Measurements from ENCODE around the gene MAU2. TPM values are rescaled to one million over a fixed set of nuclear protein-coding genes. Genes with fewer than 3 reads are reported as not detected.

Gene MAU2
- polyA plus RNA-seq, 1 experiment = 14.7 TPM

- Histone ChIP-seq H3K27ac (ENCODE audit: low read depth, low read length) (no peak overlapping the region), H3K27me3 (ENCODE audit: control insufficient read depth, insufficient read depth, low read length) (no peaks in the 10 kb centered on the region), H3K4me3 (ENCODE audit: low read depth, low read length) (peak overlapping the region; percentile 100), H3K9me3 (ENCODE audit: control insufficient read depth, insufficient read depth, low read length) (peaks cover 4% of the 10 kb centered on the region; the same call in 1 of the 2 replicates)
- DNase-seq (ENCODE audit: low read depth, low spot score) = no peak
- TF ChIP-seq CTCF (IDR thresholded peaks at IDR 0.05; ENCODE audit: low read depth, low read length) = no peak
- POLR2A ChIA-PET = interaction anchor here (0.6 kb wide), 1 partner anchor 176 kb away, joined by 3 read pairs; no protein-coding TSS in a partner anchor
- CTCF ChIA-PET = no interaction called here
Measured at GRCh38 chr19:19319732-19320360, 783 bp upstream of the MAU2 start.

DNA sequence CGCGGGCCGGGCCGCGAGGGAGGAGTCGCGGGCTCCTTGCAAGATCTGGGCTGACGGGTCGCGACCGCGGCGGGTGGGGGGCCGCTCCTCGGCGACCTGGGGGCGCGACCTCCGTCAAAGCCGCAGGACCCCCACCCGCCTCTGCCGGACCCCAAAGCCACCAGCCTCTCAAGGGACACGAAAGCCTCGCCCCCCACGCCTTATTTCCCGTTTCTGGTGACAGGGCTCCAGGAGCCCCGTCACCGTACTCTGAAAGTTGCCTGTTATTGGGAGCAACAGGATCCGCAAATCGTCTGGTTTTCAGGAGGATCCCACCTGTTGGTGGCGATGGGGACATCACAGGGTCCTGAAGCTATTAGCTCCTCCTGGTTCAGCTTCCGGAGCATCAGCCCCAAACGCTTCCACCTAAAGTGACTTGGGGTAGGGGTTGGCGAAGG is 530 bp downstream of the MAU2 start:
- no peak for TF ChIP-seq CTCF (IDR thresholded peaks at IDR 0.05; ENCODE audit: low read depth, low read length)
- Histone ChIP-seq H3K27me3 (ENCODE audit: control insufficient read depth, insufficient read depth, low read length) (no peaks in the 10 kb centered on the region), H3K27ac (ENCODE audit: low read depth, low read length) (peak overlapping the region; percentile 57), H3K9me3 (ENCODE audit: control insufficient read depth, insufficient read depth, low read length) (peaks cover 4% of the 10 kb centered on the region; the same call in 1 of the 2 replicates), H3K4me3 (ENCODE audit: low read depth, low read length) (peak overlapping the region; percentile 100)
- ChIA-PET CTCF (interaction anchor here (0.7 to 1.1 kb wide), 4 partner anchors 12 to 170 kb away, joined by 3 to 9 read pairs (median 4); no protein-coding TSS in a partner anchor), POLR2A (no interaction called here)
- DNase-seq (ENCODE audit: low read depth, low spot score) = no peak

GRCh38 chr19:19324059-19324770 is 3.6 kb downstream of the MAU2 start:
- Histone ChIP-seq H3K27me3 (ENCODE audit: control insufficient read depth, insufficient read depth, low read length) (no peaks in the 10 kb centered on the region), H3K9me3 (ENCODE audit: control insufficient read depth, insufficient read depth, low read length) (peaks cover 4% of the 10 kb centered on the region; the same call in 1 of the 2 replicates), H3K4me3 (ENCODE audit: low read depth, low read length) (no peak overlapping the region), H3K27ac (ENCODE audit: low read depth, low read length) (no peak overlapping the region)
- no peak for DNase-seq (ENCODE audit: low read depth, low spot score)
- CTCF ChIA-PET = interaction anchor here (3.2 kb wide), 1 partner anchor 19 kb away, joined by 23 read pairs; no protein-coding TSS in a partner anchor
- POLR2A ChIA-PET = interaction anchor here (0.6 kb wide), 1 partner anchor 33 kb away, joined by 3 read pairs; no protein-coding TSS in a partner anchor
- TF ChIP-seq CTCF (IDR thresholded peaks at IDR 0.05; ENCODE audit: low read depth, low read length) = no peak

DNA sequence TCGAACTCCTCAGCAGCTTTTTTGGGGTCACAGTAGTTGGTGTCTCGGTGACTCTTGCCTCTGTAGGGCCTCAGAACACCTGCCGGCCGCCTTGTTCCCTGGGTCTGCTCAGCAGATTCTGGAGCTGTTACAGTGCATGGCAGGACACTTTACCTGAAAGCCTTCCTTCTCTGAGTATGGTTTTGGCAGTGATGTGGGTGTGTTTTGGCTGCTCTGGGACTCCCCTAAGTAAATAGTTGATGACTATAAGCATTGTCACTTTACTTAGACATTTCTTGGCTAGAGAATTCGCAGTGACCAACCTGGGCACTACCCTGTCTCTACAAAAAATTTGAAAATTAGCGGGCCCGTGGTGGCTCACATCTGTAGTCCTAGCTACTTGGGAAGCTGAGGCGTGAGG is 7.0 kb downstream of the MAU2 start:
- POLR2A ChIA-PET = no interaction called here

More for the DNA sequence above, 7.0 kb downstream of the MAU2 start:
- DNase-seq (ENCODE audit: low read depth, low spot score) = no peak
- no peaks in the 10 kb centered on the region for H3K9me3 ChIP-seq (ENCODE audit: control insufficient read depth, insufficient read depth, low read length)
- no peak for TF ChIP-seq CTCF (IDR thresholded peaks at IDR 0.05; ENCODE audit: low read depth, low read length)
- H3K27me3 ChIP-seq (ENCODE audit: control insufficient read depth, insufficient read depth, low read length) = no peaks in the 10 kb centered on the region
- CTCF ChIA-PET = interaction anchor here (0.8 kb wide), 1 partner anchor 164 kb away, joined by 5 read pairs; no protein-coding TSS in a partner anchor
- H3K27ac ChIP-seq (ENCODE audit: low read depth, low read length) = no peak overlapping the region
- no peak overlapping the region for H3K4me3 ChIP-seq (ENCODE audit: low read depth, low read length)

Measured in AG04450 (cell line).